ENCODE data around the gene ABHD16B. TPM values are rescaled to one million over a fixed set of nuclear protein-coding genes. Genes with fewer than 3 reads are reported as not detected.

Gene ABHD16B
- polyA plus RNA-seq, 2 of the 4 experiments (the other 2 are of a cell fraction): not detected

DNA sequence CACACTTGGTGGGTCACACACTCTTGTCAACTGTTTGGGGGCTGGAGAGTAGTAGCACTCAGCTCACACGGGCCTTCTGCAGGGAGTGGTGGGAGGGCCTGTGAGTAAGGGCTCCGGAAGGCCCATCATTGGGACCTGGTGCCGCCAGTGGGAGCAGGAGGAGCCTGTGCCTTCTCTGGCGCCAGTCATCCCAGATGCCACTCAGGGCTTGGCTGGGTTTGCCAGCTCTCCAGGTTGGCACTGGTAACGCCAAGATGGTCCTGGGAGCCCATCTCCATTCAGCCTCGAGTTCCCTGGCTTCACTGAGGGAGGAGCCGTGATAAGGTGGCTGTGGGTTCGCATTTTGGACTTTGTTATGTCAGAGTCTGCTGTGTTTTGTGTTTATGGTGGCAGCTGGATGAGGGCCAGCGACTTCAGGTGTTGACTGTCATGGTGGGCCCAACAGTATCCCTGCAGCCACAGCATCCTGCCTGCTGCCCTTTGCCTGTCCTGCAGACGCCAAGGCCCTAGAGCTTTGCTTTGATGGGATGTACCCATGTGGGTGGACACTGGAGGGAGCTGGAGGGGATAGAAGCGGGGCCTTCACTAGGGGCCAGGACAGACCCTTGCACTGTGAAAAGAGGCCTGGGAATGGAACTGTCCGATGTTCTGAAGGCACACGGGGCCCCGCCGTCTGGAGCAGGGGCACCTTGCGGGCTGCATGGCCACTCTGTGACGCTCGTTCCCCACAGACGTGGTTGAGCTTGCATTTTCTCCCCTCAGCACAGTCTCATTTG, 20.3 kb downstream of the ABHD16B start:
- 0 out of 2 replicates have a peak, but pooled peaks have one; percentile 41 for TF ChIP-seq POLR2AphosphoS2 (conservative IDR thresholded peaks at IDR 0.05; ENCODE audit: low read length)
- TF ChIP-seq, protein P1, sequence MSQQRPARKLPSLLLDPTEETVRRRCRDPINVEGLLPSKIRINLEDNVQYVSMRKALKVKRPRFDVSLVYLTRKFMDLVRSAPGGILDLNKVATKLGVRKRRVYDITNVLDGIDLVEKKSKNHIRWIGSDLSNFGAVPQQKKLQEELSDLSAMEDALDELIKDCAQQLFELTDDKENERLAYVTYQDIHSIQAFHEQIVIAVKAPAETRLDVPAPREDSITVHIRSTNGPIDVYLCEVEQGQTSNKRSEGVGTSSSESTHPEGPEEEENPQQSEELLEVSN (IDR thresholded peaks at IDR 0.05; ENCODE audit: borderline replicate concordance, low read depth): no peak
- no peaks in the 10 kb centered on the region for H3K9me3 ChIP-seq
- ChIA-PET CTCF (interaction anchor here (0.7 to 2.1 kb wide), 7 partner anchors 10 to 296 kb away, joined by 3 to 9 read pairs (median 4); partner anchors contain the start of gene TPD52L2), POLR2A (interaction anchor here (0.6 to 1.9 kb wide), 3 partner anchors 17 to 308 kb away, joined by 4 to 9 read pairs (median 7); partner anchors contain the start of genes HELZ2 and TPD52L2)
- H3K4me3 ChIP-seq: no peak overlapping the region
- WGBS (ENCODE audit: missing lambda C conversion rate): 91% methylated on average over 19 of the region's 19 CpGs
- H3K27ac ChIP-seq: no peak overlapping the region
- no peaks in the 10 kb centered on the region for H3K4me1 ChIP-seq
- no peak overlapping the region for H3K4me2 ChIP-seq
- DNase-seq (ENCODE audit: low read depth in 1 of 2, low spot score in 1 of 2) (no peak), ATAC-seq (peak; percentile 20 to 33; a peak in 2 of 6 replicates), FAIRE-seq (no peak)

DNA sequence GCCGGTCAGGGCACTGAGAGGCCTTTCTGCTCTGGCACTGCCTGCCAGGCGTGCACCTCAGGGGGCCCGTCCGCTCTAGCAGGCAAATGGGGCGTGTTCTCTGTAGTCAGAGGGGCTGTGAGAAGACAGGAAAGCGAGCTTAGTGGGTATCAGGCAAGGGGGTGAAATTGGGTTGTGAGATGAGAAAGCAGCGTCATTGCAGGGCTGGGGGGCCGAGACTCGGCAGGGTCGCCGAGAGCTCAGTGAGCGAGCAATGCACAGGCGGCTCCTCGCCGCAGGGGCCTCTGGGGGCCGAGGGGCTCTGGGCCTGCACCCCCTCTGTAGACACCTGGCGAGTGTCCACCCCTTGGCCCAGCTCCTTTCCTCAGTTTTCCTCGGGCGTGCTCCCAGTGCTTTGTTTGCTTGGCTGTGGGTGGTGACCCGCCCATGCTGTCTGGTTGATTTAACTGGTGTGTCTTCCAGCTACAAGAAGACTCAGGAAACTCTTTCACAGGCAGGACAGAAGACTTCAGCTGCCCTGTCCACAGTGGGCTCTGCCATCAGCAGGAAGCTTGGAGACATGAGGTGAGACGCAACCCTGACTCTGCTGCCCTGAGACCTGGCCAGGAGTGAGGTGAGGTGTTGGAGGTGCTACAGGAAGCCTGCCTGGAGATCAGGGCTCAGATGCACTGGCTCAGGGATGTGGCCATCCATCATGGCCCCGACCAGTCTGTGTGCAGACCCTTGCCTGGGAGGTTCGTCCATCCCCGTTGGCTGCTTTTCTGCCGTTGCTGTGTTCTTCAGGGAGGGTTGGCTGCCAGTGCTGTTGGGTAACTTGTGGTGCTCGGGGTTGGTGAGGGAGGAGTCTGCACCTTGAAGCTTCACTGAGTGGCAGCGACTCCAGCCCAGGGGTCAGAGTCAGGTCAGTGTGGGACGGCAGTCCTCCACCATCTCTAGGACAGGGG, 21.2 kb downstream of the ABHD16B start:
- WGBS (ENCODE audit: missing lambda C conversion rate): 88% methylated on average over 27 of the region's 28 CpGs
- FAIRE-seq (no peak), ATAC-seq (peak in 1 of 2 experiments; percentile 9; a peak in 2 of 6 replicates), DNase-seq (ENCODE audit: low read depth in 1 of 2, low spot score in 1 of 2) (no peak)
- H3K9me3 ChIP-seq: no peaks in the 10 kb centered on the region
- no peak overlapping the region for H3K4me3 ChIP-seq
- H3K4me2 ChIP-seq: no peak overlapping the region
- POLR2A ChIA-PET: interaction anchor here (1.9 kb wide), 1 partner anchor 17 kb away, joined by 9 read pairs; the partner anchor contains the start of gene TPD52L2
- TF ChIP-seq, protein P2, sequence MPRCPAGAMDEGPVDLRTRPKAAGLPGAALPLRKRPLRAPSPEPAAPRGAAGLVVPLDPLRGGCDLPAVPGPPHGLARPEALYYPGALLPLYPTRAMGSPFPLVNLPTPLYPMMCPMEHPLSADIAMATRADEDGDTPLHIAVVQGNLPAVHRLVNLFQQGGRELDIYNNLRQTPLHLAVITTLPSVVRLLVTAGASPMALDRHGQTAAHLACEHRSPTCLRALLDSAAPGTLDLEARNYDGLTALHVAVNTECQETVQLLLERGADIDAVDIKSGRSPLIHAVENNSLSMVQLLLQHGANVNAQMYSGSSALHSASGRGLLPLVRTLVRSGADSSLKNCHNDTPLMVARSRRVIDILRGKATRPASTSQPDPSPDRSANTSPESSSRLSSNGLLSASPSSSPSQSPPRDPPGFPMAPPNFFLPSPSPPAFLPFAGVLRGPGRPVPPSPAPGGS (IDR thresholded peaks at IDR 0.05): no peak
- TF ChIP-seq, protein P3, sequence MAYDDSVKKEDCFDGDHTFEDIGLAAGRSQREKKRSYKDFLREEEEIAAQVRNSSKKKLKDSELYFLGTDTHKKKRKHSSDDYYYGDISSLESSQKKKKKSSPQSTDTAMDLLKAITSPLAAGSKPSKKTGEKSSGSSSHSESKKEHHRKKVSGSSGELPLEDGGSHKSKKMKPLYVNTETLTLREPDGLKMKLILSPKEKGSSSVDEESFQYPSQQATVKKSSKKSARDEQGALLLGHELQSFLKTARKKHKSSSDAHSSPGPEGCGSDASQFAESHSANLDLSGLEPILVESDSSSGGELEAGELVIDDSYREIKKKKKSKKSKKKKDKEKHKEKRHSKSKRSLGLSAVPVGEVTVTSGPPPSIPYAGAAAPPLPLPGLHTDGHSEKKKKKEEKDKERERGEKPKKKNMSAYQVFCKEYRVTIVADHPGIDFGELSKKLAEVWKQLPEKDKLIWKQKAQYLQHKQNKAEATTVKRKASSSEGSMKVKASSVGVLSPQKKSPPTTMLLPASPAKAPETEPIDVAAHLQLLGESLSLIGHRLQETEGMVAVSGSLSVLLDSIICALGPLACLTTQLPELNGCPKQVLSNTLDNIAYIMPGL (CRISPR knock-in tag; IDR thresholded peaks at IDR 0.05; ENCODE audit: borderline replicate concordance): no peak
- TF ChIP-seq CBX8 (IDR thresholded peaks at IDR 0.05) (no peak), HOXB13 (CRISPR knock-in tag; IDR thresholded peaks at IDR 0.05; ENCODE audit: low read depth) (no peak), EHMT2 (IDR thresholded peaks at IDR 0.05; ENCODE audit: low read depth) (no peak), SMC3 (IDR thresholded peaks at IDR 0.05) (no peak), CHD4 (IDR thresholded peaks at IDR 0.05; ENCODE audit: borderline replicate concordance) (no peak), JUN (IDR thresholded peaks at IDR 0.05) (no peak), CBX2 (IDR thresholded peaks at IDR 0.05; ENCODE audit: borderline replicate concordance, low read depth) (no peak), MAFK (IDR thresholded peaks at IDR 0.05; ENCODE audit: partially characterized antibody) (no peak), PHF8 (IDR thresholded peaks at IDR 0.05; ENCODE audit: borderline replicate concordance, low read depth) (no peak)
- TF ChIP-seq, protein P4, sequence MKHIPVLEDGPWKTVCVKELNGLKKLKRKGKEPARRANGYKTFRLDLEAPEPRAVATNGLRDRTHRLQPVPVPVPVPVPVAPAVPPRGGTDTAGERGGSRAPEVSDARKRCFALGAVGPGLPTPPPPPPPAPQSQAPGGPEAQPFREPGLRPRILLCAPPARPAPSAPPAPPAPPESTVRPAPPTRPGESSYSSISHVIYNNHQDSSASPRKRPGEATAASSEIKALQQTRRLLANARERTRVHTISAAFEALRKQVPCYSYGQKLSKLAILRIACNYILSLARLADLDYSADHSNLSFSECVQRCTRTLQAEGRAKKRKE (CRISPR knock-in tag; IDR thresholded peaks at IDR 0.05; ENCODE audit: low read depth): no peak
- TF ChIP-seq, protein P5, sequence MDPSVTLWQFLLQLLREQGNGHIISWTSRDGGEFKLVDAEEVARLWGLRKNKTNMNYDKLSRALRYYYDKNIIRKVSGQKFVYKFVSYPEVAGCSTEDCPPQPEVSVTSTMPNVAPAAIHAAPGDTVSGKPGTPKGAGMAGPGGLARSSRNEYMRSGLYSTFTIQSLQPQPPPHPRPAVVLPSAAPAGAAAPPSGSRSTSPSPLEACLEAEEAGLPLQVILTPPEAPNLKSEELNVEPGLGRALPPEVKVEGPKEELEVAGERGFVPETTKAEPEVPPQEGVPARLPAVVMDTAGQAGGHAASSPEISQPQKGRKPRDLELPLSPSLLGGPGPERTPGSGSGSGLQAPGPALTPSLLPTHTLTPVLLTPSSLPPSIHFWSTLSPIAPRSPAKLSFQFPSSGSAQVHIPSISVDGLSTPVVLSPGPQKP (IDR thresholded peaks at IDR 0.05; ENCODE audit: low read depth, low read length): no peak
- H3K27ac ChIP-seq: no peak overlapping the region
- CTCF ChIA-PET: interaction anchor here (0.6 to 2.1 kb wide), 6 partner anchors 9 to 107 kb away, joined by 3 to 9 read pairs (median 4); partner anchors contain the start of gene TPD52L2
- no peaks in the 10 kb centered on the region for H3K4me1 ChIP-seq

All from A549 (cell line).